Ascending aorta (tissue), 2 donors: ENCODE results near the gene GRK5. TPM values are rescaled to one million over a fixed set of nuclear protein-coding genes. Genes with fewer than 3 reads are reported as not detected.
A peak's percentile ranks its signal among the peaks of the same experiment; 100 is the strongest.

ENCODE experiments used
- DNase-seq, 2 donors: peaks; one replicate each; pipeline ENCODE4 v3.0.0-alpha.2; 2019; ENCODE audit warnings: low spot score in 2 of 2
- H3K27ac ChIP-seq, 2 donors: fragments of 200-600 bp; sonication (generic); one replicate each; pipeline ENCODE4 v1.5.1; 2016 to 2017; ENCODE audit warnings: mild to moderate bottlenecking in 1 of 2
- H3K27me3 ChIP-seq: fragments of 200-600 bp; sonication (generic); one replicate; pipeline ENCODE4 v1.5.1; 2017
- H3K36me3 ChIP-seq, 2 donors: fragments of 200-600 bp; sonication (generic); one replicate each; pipeline ENCODE4 v1.5.1; 2016
- H3K4me1 ChIP-seq, 2 donors: fragments of 200-600 bp; sonication (generic); one replicate each; pipeline ENCODE4 v1.5.1; 2016 to 2017; ENCODE audit warnings: mild to moderate bottlenecking in 1 of 2
- H3K4me3 ChIP-seq, 2 donors: fragments of 200-600 bp; sonication (generic); one replicate each; pipeline ENCODE4 v1.5.1; 2016 to 2017; ENCODE audit warnings: mild to moderate bottlenecking in 1 of 2
- H3K9me3 ChIP-seq, 2 donors: fragments of 200-600 bp; sonication (generic); one replicate each; pipeline ENCODE4 v1.5.1; 2016
- CTCF ChIP-seq, 3 experiments: fragments of 200-600 bp in 2 of 3; fragments of 450-650 bp in 1 of 3; sonication (generic) in 2 of 3; IDR thresholded peaks; one replicate each; pipeline ENCODE4 v1.5.1; 2016 to 2019; ENCODE audit warnings: antibody characterized with exemption in 3 of 3, mild to moderate bottlenecking in 1 of 3, moderate library complexity in 1 of 3
- intact Hi-C: fragments of 100-400 bp; cut with DNase I; formaldehyde crosslinking; loops from one replicate; pipeline ENCODE4 v1.15.1; 2023
- total RNA-seq: library from RNA; depleted of rRNA; stranded (reverse); fragments of >200 nt; gene quantifications from one replicate; pipeline ENCODE4 v1.1.0, GENCODE V29; 2016

GRK5 gene
- total RNA-seq, 1 donor from 2014 or later = 75.5 TPM

- no peaks in the 10 kb centered on the region for H3K9me3 ChIP-seq
- H3K4me1 ChIP-seq = peaks cover 10 to 34% of the 10 kb centered on the region in 2 donors
- no peak for DNase-seq
- TF ChIP-seq CTCF (IDR thresholded peaks at IDR 0.05) = no peak
- intact Hi-C loops = no loop called here
- H3K4me3 ChIP-seq = no peak overlapping the region
- no peaks in the 10 kb centered on the region for H3K27me3 ChIP-seq
- peaks cover 0 to 1% of the 10 kb centered on the region in 2 donors for H3K36me3 ChIP-seq
- H3K27ac ChIP-seq = no peak overlapping the region
These were observed 138.9 kb downstream of the GRK5 start for GRCh38 chr10:119346095-119346832.

GRCh38 chr10:119347181-119347974 lies 140.0 kb downstream of the GRK5 start:
- no peak for DNase-seq
- Histone ChIP-seq H3K27ac (no peak overlapping the region), H3K27me3 (no peaks in the 10 kb centered on the region), H3K4me1 (peaks cover 10 to 26% of the 10 kb centered on the region in 2 donors), H3K9me3 (no peaks in the 10 kb centered on the region), H3K4me3 (no peak overlapping the region), H3K36me3 (no peaks in the 10 kb centered on the region)
- no peak for TF ChIP-seq CTCF (IDR thresholded peaks at IDR 0.05)
- intact Hi-C loops = no loop called here

GRCh38 chr10:119348106-119348505 lies 140.7 kb downstream of the GRK5 start:
- Histone ChIP-seq H3K27ac (peak overlapping the region; percentile 47 to 61), H3K36me3 (no peaks in the 10 kb centered on the region), H3K9me3 (no peaks in the 10 kb centered on the region), H3K4me3 (no peak overlapping the region), H3K27me3 (no peaks in the 10 kb centered on the region), H3K4me1 (peaks cover 10 to 31% of the 10 kb centered on the region in 2 donors)
- DNase-seq = no peak
- TF ChIP-seq CTCF (IDR thresholded peaks at IDR 0.05) = no peak
- intact Hi-C loops = no loop called here

GRCh38 chr10:119348516-119349240 lies 141.3 kb downstream of the GRK5 start:
- peak overlapping the region; percentile 47 to 61 for H3K27ac ChIP-seq
- intact Hi-C loops = no loop called here
- H3K27me3 ChIP-seq = no peaks in the 10 kb centered on the region
- peak in 1 of 2 donors; percentile 65 for DNase-seq
- no peaks in the 10 kb centered on the region for H3K36me3 ChIP-seq
- H3K9me3 ChIP-seq = no peaks in the 10 kb centered on the region
- no peak overlapping the region for H3K4me3 ChIP-seq
- peaks cover 10 to 37% of the 10 kb centered on the region in 2 donors for H3K4me1 ChIP-seq
- no peak for TF ChIP-seq CTCF (IDR thresholded peaks at IDR 0.05)

GRCh38 chr10:119349341-119349740 lies 142.0 kb downstream of the GRK5 start:
- DNase-seq = no peak
- no peaks in the 10 kb centered on the region for H3K9me3 ChIP-seq

More at GRCh38 chr10:119349341-119349740, 142.0 kb downstream of the GRK5 start:
- Histone ChIP-seq H3K27ac (peak overlapping the region; percentile 47 to 61), H3K27me3 (no peaks in the 10 kb centered on the region), H3K36me3 (no peaks in the 10 kb centered on the region), H3K4me3 (no peak overlapping the region), H3K4me1 (peaks cover 10 to 37% of the 10 kb centered on the region in 2 donors)
- no peak for TF ChIP-seq CTCF (IDR thresholded peaks at IDR 0.05)
- intact Hi-C loops = no loop called here
